Measurements from ENCODE around the gene ERP44.
"Not testable (repeated sequence)": the region's sequence is repeated elsewhere in the genome, so short reads cannot be mapped to it uniquely, and the experiment has no call there.

Gene ERP44

DNA sequence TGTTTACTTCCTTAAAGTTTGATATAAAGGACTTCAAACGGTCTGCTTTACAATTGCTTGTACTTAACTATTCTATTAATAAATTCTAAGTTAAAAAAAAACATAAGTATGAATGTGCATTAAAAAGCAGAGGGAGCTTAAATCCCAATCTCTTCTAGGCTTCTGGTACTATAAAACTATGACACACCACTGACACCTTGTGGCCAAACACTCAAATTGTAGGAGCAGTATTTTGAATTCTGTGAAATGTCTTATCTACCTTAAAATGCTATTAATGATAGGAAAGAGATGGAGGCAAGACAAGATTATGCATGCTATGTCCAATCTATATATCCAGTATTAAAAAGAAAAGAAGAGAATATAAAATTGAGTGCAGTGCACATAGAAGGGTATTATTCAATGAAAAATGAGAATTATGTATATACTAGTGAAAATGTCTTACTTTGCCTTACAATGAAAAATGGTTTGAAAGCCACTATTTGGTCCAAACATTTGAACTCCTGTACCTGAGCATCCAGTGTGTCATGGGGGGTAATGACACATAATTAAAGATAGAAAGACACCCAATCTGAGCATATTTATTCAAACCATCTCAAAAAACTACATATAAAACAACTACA, 87.6 kb downstream of the ERP44 start:
- DNase-seq (ENCODE audit: low spot score): no peak

DNA sequence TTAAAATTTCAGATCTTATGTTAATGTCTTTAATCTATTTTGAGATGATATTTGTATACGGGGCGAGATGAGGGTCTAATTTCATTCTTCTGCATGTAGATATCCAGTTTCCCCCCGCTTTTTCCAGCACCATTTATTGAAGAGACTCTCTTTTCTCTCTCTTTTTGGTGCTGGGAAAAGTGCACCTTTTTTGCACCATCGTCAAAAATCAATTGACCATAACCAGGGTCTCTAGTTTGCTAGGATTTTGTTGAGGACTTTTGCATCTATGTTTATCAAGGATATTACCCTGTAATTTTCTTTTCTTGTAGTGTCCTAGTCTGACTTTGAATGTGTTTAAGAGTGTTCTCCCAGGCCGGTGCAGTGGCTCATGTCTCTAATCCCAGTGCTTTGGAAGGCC, 99.0 kb downstream of the ERP44 start:
- no peak for DNase-seq (ENCODE audit: low spot score)

DNA sequence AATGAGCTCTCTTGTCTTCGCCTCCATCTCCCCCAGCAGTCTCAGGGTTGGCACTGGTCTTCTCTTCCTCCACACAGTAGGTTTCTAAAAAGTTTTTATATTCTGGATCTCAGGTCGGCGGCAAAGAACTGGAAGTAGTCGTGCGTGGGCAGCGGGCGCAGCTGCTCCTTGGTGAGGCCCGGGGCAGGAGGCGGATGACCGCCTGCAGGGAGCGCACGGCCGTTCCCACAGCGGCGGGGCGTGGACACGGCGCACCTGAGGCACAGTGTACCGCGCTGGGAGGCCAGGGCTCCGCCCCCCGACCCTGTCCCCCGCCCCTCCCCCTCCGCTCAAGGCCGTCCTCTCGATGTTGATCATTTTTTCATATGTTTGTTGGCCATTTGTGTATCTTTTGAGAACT, 99.9 kb downstream of the ERP44 start:
- no peak for DNase-seq (ENCODE audit: low spot score)

DNA sequence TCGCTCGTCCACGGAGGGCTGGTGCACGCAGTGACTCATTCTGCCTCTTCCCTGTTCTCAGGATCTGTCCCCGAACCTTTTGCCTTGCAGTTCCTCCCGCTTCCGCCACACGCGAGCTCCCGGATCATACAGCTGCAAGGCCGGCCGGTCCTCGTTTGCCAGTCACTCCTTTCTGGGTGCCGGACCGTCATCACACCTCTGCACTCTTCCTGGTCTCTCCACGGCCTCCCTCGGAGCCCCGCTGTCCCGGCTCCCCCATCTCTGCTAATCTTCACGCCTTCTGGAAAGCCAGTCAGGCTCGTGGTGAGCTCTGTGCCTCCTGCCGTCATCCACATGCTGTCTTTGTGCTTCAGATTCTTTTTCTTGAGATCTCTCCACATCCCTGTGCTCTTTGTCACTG, 100.5 kb downstream of the ERP44 start:
- no peak for DNase-seq (ENCODE audit: low spot score)

DNA sequence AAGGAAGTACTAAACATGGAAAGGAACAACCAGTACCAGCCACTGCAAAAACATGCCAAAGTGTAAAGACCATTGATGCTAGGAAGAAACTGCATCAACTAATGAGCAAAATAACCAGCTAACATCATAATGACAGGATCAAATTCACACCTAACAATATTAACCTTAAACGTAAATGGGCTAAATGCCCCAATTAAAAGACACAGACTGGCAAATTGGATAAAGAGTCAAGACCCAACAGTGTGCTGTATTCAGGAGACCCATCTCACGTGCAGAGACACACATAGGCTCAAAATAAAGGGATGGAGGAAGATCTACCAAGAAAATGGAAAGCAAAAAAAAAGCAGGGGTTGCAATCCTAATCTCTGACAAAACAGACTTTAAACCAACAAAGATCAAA, 108.3 kb downstream of the ERP44 start:
- not testable (repeated sequence) for DNase-seq (ENCODE audit: low spot score)

DNA sequence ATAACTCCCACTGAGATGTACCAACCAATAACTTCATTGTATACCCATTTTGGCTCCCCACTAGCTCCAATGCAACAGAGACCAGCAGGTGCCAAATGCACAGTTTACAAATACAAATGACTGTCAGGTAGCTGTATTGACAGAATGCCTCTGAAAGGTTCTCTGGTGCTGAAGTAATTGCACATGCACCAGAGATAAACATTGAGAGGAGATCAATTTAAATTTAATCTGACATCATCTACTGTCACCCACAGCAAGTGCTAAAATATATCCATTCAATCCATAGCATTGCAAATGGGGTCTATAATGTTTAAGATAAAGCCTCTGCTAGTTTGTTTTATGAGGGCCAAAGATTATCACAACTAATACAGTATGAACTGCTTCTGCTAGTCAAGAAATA, 112.2 kb downstream of the ERP44 start:
- no peak for DNase-seq (ENCODE audit: low spot score)

DNA sequence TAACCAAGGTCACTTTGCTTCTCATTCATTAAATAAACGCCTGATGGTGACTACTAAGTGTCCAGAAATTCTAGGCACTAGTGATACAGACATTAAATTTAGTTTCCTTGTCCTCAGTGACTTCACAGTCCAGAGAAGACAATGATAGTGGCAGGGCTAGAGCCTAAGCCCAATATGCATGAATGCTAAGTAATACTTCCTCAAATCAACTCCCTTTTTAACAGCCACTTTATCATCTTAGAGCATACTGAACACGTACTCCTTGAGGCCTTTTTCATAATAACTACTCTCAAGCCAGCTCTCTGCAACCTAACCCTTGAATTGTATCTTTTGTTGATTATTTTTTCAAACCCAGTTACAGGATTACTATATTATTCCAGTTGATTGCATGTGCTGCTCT, 118.2 kb downstream of the ERP44 start:
- DNase-seq (ENCODE audit: low spot score): no peak

DNA sequence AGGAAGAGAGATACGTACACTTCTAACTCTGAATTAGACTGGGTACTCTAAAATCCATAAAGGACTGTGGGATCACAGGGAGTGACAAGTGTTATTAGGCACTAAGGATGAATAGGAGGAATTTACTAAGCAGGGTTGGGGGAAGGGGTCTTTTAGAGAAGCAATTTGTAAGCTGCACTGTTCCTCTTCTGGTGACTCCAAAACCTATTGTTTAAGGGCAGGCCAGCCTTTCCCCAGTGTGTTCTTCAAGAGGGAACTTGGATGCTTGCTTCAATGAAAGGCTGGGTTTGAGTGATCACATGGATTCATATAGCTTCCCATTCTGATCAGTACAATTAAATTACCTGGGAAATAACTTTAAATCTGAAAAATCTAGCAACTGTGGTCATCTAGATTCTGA, 120.6 kb downstream of the ERP44 start:
- no peak for DNase-seq (ENCODE audit: low spot score)

DNA sequence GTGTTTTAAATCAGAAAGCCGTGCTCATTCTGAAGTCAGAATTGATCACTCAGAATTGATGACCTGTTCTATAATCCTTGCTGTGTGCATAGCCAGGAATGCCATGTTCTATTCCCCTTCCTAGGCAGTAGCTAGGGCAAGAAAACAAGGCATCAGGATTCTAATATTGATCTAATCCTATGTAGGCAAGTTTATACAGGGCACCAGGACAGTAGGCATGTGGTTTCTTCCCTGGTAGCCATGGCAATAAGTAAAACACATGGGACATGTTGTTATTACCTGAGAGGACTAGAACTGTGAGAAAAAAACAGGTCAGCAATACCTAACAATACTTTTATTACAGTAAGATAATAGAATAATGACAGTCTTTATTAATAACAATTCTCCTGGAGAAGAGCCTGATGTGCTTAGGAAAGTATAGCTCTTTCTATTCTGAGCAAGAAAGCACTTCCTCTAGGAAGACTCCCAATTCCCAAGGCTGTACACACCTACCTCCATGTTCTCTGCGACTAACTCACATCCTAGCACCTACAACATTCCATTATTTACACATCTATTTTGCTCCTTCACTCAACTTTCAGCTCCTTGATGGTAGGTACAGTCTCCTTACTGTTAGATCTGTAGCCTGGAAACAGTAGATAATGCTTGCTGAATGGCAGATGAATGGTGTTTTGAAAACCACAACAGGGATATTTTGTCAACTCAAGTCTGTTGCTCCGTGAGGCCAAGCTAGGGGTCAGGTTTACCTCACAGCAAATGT, 121.6 kb downstream of the ERP44 start:
- DNase-seq (ENCODE audit: low spot score): no peak

DNA sequence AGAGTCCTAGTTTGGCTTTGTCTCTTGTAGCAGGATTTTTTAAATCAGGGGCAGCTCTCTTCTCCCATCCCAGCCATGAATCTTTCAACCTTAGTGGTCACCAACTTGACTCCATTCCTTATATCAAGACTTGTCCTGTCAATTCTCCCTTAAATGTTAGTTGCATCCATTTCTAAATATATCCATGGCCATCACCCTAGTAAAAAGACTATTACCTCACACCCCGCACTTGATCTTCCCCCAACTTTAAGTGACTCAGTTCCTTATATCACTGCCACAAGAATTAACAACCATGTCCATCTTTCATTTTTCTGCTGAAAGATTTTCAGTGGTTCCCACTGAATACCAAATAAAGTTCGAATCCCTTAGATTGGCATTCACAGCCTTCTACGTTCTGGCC, 125.3 kb downstream of the ERP44 start:
- no peak for DNase-seq (ENCODE audit: low spot score)

DNA sequence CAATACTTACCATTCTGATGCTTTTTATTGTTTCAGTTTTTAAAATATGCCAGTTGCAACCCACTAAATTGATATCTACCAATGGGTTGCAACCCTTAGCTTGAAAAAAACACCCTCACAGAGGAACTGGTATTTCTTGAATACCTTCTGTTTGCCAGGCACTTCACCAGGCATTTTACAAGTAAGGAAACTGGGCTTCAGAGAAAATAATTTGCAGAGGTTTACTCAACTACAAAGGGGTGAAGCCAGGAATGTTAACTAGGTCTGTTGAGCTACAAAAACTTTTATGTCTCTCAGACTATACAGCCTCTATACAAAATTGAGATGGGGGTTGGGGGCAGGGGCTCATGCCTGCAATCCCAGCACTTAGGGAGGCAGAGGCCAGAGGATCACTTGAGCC, 127.4 kb downstream of the ERP44 start:
- DNase-seq (ENCODE audit: low spot score): no peak

DNA sequence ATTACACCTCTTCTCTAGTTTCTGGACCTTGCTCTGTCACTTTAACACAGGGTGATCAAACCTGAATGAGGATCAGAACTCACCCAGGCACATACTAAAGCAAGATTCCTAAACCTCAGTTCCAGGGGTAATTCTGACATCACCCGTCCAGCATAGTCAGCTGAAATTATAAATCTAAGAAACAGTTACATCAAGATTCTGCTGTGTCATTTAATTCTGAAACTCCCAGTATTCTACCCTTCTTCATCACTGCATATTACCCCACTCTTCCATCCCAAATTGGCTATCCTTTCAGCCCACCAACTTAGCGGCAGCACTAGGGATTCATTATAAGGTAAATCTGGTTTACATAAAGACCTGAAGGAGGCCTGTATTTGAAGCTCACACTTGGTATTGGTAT, 128.3 kb downstream of the ERP44 start:
- no peak for DNase-seq (ENCODE audit: low spot score)

DNA sequence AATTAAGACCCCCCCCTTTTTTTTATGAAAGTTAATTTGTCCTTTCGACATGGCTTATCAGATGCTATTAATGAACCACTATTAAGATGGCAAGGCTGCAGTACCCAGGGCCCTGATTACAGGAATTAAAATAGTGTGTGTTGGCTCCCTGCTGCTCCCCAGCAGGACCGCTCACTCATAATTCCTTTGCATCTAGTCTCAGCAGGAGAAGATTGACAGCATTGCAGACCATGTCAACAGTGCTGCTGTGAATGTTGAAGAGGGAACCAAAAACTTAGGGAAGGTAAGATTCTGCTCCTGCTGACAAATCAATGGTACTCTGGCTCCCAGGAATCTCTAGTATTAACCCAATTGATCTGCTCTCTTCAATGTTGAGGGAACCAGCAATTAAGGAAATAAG, 131.3 kb downstream of the ERP44 start:
- DNase-seq (ENCODE audit: low spot score): no peak

DNA sequence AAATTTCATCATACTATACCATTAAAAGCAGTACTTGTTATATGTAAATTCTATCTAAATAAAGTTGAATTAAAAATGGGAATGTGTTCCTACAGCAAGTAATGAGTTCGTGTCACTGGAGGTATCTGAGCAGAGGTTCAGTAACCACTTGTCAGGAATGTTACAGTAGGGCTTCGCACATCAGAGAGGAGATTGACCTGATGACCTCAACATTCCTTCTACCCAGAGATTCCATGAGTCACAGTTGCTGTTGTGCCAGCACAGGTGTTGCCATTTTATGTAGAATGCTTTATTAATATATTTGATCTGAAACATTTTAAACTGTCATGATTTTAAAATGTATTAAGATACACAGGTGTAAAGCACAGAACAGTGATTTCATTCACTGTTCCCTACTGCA, 132.1 kb downstream of the ERP44 start:
- DNase-seq (ENCODE audit: low spot score): no peak

DNA sequence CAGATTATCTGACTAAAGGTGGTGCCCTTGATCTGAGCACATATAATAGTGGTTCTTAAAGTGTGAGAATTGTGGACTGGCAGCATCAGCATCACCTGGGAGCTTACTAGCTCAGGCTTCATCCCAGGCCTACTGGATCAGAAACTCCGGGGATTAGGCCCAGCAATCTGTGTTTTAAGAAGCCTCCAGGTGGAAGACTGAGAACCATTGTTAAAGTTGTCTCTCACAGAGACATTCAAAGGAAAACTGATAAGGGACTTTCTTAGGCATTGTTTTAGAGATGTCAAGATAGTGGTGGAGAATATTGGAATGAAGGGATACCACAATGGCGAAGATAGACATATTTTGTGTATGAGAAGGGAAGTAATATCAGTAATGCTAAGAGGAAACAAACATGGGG, 132.8 kb downstream of the ERP44 start:
- no peak for DNase-seq (ENCODE audit: low spot score)

DNA sequence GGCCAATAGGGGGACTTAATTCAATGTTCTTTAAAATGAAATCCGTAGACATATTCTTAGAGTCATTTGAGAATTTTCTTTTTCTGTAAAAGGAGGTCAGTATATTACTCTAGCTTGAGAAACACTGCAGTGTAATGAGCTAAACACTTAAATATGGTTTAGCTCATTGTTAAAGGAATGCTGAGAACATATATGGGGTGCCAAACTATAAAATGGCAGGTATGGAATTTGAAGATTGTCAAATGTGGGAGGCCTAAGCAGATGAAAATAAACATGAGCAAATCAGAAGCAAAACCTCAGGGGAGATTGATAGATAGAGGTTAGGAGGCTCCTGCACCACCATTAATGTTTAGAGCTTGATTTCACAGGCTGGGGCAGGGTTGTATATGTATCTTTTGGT, 134.5 kb downstream of the ERP44 start:
- DNase-seq (ENCODE audit: low spot score): no peak

DNA sequence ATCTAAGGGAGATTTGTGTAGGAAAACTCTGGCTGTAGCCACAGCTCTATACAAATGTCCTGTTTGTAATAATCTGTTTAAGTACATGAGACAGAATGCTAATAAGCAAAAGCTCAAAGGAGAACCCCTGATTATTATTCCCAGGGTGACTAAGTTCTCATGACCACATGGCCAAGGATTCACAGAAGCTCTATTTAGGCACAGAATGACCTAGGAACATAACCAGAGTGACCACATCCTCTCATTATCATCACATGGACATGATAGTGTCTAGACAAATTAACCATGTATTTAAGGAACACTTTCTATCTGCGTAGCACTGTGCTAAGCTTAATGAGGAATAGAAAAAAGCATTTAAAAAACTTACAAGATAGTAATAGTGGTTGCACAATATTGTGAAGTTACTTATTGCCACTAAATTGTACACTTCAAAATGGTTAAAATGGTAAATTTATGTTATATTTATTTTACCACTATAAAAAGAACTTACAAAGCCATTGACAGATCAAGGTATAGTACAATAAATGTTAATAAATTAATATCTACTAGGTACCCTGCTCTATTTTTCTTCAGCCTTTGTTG, 136.0 kb downstream of the ERP44 start:
- peak; percentile 20 for DNase-seq (ENCODE audit: low spot score)

DNA sequence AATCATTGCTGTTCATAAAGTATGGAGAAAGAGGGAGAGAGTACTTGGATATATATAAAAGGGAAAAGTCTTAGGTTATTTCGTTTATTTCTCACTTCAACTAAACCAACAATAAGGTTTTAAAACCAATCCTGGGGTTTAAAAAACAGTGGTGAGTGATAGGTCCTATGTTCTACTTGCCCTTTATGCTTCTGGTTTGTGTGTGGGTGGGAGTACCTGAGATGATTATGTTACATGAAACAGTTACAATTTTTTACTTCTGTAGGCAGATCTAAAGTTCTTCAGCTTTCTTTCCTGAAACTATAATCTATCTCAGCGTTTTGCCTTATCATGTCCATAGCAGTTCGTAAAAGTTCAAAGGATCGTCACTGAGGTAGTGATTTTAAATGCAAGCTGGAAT, 143.2 kb downstream of the ERP44 start:
- DNase-seq (ENCODE audit: low spot score): no peak

DNA sequence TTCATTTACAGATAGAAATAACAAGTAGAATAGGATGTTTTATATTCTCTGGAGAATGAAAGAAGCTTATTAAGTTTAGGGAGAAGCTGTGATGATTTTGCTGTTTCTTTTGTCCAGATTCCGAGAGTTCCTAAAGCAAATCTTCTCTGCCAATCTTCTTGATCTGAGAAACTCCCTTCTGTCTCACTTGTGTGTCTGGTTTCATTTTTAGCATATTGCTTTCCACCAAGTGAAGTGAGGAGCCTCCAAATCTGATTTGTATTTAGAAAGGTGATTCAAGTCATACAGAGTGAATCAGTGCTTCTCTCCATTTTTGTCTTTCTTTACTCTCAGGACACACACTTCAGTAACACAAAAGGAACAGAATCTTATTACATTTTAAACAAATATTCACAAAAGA, 144.0 kb downstream of the ERP44 start:
- no peak for DNase-seq (ENCODE audit: low spot score)

DNA sequence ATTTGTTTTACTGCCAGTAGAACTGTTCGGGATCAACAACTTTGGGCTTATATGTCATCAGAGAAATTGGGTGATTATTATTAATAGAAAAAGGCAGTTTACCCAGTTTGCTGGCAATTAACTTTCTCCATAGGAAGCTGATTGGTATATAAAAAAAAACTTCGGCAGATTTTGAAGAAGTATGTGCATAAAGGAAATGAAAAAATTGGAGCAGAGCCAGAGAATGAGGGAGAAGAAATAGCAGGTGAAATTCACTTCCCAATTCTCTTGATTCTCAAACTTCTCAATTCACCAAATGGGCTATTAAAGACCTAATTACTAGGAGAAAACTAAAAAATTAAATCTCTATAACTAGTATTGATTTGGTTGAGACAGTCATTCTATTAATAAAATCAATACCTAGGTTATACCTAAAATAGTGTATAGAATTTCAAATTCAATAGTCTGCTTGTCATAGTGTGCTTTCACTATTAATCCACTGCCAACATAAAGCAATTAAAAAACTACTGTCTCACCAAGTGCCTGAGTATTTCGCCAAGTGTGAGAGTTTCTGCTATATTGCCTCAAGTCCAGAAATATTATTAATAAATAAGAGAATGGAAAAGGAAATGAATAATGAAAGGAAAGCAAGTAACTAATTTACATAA, 144.8 kb downstream of the ERP44 start:
- DNase-seq (ENCODE audit: low spot score): no peak

DNA sequence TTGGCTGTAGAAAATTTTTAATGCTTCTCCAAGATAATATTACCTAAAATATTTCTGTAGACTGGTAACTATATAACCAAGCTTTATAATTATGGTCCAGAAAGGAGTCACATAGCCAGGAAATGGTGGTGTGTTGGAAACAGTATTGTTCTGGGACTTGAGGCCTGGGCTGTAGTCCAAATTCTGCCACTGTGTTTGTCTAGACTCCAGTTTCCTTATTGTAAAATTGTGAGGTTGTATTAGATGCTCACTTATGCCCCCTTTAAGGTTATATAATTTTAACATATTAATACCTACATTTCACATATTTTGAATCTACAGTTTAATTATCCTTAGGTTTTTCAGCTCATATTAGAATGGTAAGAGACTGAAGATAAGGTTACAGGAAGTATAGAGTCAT, 149.9 kb downstream of the ERP44 start:
- DNase-seq (ENCODE audit: low spot score): no peak

DNA sequence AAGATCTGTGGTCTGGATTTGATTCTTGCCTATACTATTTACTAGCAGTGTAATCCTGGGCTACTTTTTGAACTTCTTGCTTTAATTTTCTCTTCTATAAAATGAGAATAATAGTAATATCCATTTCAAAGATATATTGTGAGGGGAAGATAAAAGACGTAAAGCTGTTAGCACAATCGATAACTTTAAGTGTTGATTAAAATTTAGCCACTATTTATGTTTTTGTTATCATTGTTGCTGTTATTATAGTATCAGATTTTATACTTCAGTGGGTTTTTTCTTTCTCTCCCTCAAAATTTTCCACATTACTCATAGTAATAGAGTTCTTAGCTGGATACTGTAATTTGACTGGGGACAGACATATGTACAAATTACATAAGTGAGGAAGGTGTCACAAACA, 150.3 kb downstream of the ERP44 start:
- DNase-seq (ENCODE audit: low spot score): no peak

DNA sequence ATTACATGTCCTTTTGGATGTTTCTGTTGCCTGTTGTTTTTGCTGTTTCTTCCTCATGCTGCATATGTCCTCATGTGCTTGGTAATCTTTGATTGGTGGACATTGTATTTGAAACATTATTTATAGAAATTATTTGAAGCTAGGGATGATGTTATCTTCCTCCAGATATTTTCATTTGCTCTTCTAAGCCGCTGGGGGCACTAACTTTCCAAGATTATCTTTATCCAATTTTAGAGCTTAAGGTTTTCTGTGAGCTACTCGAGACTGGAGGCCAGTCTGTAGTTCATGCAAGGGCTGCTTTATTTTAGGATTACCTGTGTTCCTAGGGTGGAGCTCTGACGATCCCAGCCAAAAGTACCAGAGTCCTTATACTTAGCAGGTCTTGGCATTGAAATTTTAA, 151.4 kb downstream of the ERP44 start:
- no peak for DNase-seq (ENCODE audit: low spot score)

All from putamen (tissue), 1 donor.